Stomach (tissue), 9 donors: ENCODE data around the gene AUTS2. TPM values are rescaled to one million over a fixed set of nuclear protein-coding genes. Genes with fewer than 3 reads are reported as not detected.
A peak's percentile ranks its signal among the peaks of the same experiment; 100 is the strongest.

Source experiments
- DNase-seq, 2 donors: peaks; one replicate each; pipeline versions ENCODE4 v3.0.0 to v3.0.0-alpha.2; 2013 to 2019
- H3K27ac ChIP-seq, 5 donors: fragments of 200-600 bp in 4 of 5; sonication (generic) in 4 of 5; one replicate each; pipeline ENCODE4 v1.5.1; 2013 to 2019; ENCODE audit warnings: mild to moderate bottlenecking in 1 of 5, moderate library complexity in 1 of 5
- H3K27me3 ChIP-seq, 3 donors: fragments of 200-600 bp; sonication (generic); one replicate each; pipeline ENCODE4 v1.5.1; 2017 to 2019; ENCODE audit warnings: mixed run types in 1 of 3
- H3K36me3 ChIP-seq, 4 donors: fragments of 200-600 bp; sonication (generic); 1 replicate in 3 of 4; 2 replicates in 1 of 4; pipeline ENCODE4 v1.5.1; 2016 to 2019
- H3K4me1 ChIP-seq, 4 donors: fragments of 200-600 bp; sonication (generic); one replicate each; pipeline ENCODE4 v1.5.1; 2016 to 2019
- H3K4me3 ChIP-seq, 4 donors: fragments of 200-600 bp; sonication (generic) in 3 of 4; one replicate each; pipeline ENCODE4 v1.5.1; 2016 to 2019; ENCODE audit warnings: mild to moderate bottlenecking in 1 of 4
- H3K9me3 ChIP-seq, 4 donors: fragments of 200-600 bp; sonication (generic); one replicate each; pipeline ENCODE4 v1.5.1; 2016 to 2019
- EP300 ChIP-seq: sonication (generic); formaldehyde crosslinking; IDR thresholded peaks from one replicate; pipeline ENCODE4 v1.6.1; 2017; ENCODE audit warnings: antibody characterized with exemption
- POLR2A ChIP-seq, 4 donors: fragments of 450-650 bp; IDR thresholded peaks; one replicate each; pipeline ENCODE4 v1.6.1; 2016; ENCODE audit warnings: antibody characterized with exemption in 4 of 4, control low read depth in 2 of 4, mild to moderate bottlenecking in 1 of 4, moderate library complexity in 1 of 4
- POLR2AphosphoS5 ChIP-seq, 3 donors: sonication (generic); formaldehyde crosslinking; IDR thresholded peaks; one replicate each; pipeline ENCODE4 v1.6.1; 2016; ENCODE audit warnings: antibody characterized with exemption in 3 of 3
- WGBS, 5 donors: extraction: QIAGEN DNeasy Blood & Tissue Kit in 3 of 5; methylation state at CpG; one replicate each; pipeline versions ENCODE4 v1.1.5 to v1.1.7; 2013 to 2018; 5-methylcytosine and 5-hydroxymethylcytosine counted together
- intact Hi-C: fragments of 100-400 bp; cut with DNase I; formaldehyde crosslinking; loops from one replicate; pipeline ENCODE4 v1.15.1; 2023; ENCODE audit warnings: low total_unique reads
- polyA plus RNA-seq, 3 donors: library from polyadenylated mRNA; stranded (reverse); fragments of 200-250 nt; gene quantifications; one replicate each; pipeline ENCODE4 v1.2.3, GENCODE V29; 2013
- total RNA-seq, 5 donors: library from RNA; depleted of rRNA; stranded (reverse); fragments of >200 nt; gene quantifications; one replicate each; pipeline versions ENCODE4 v1.1.0 to v1.2.3, GENCODE V29; 2014 to 2016
- TF ChIP-seq, protein P1 (sequence below), 7 experiments: fragments of 450-650 bp in 4 of 7; fragments of 200-600 bp in 3 of 7; sonication (generic) in 3 of 7; IDR thresholded peaks; one replicate each; pipeline ENCODE4 v1.5.1; 2016 to 2019; ENCODE audit warnings: antibody characterized with exemption in 7 of 7, control low read depth in 2 of 7, mild to moderate bottlenecking in 1 of 7
- donor health status: healthy with polysubstance abuse.
- donor health status: Bipolar disorder and iron deficiency.
- donor health status: healthy.

Gene AUTS2
- total and polyA plus RNA-seq, 8 donors: 3.8 to 90.3 (median 38.1) TPM

DNA sequence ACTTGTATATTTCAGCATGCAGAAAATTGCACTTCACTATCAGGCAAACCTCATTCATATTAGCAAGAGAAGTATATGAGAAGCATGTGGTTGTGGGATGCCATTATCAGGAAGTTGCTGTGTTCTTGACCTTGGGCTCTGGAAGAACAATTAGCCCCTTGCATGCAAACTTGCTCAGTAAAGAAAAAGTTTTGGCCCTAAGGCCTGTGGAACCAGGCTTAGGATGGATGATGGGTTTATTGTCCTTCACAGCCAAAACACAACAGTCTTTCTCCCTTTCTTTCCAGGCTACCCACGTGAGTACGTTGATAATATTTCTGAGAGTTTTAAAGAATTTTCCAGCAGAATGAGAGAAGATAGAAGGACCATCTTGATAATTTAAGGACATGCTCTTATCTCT is 166.4 kb downstream of the AUTS2 start:
- WGBS, 5 donors: 78 to 93% (median 90%) methylated on average over 2 of the region's 2 CpGs
- Histone ChIP-seq H3K9me3 (no peaks in the 10 kb centered on the region), H3K27me3 (no peaks in the 10 kb centered on the region), H3K36me3 (no peaks in the 10 kb centered on the region), H3K27ac (no peak overlapping the region), H3K4me3 (no peak overlapping the region), H3K4me1 (peaks cover 0 to 5% (median 2%) of the 10 kb centered on the region in 4 donors)
- TF ChIP-seq, protein P1, sequence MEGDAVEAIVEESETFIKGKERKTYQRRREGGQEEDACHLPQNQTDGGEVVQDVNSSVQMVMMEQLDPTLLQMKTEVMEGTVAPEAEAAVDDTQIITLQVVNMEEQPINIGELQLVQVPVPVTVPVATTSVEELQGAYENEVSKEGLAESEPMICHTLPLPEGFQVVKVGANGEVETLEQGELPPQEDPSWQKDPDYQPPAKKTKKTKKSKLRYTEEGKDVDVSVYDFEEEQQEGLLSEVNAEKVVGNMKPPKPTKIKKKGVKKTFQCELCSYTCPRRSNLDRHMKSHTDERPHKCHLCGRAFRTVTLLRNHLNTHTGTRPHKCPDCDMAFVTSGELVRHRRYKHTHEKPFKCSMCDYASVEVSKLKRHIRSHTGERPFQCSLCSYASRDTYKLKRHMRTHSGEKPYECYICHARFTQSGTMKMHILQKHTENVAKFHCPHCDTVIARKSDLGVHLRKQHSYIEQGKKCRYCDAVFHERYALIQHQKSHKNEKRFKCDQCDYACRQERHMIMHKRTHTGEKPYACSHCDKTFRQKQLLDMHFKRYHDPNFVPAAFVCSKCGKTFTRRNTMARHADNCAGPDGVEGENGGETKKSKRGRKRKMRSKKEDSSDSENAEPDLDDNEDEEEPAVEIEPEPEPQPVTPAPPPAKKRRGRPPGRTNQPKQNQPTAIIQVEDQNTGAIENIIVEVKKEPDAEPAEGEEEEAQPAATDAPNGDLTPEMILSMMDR (IDR thresholded peaks at IDR 0.05): no peak
- TF ChIP-seq POLR2AphosphoS5 (IDR thresholded peaks at IDR 0.05) (no peak), EP300 (no peak), POLR2A (IDR thresholded peaks at IDR 0.05) (no peak)
- intact Hi-C loops: no loop called here
- no peak for DNase-seq

DNA sequence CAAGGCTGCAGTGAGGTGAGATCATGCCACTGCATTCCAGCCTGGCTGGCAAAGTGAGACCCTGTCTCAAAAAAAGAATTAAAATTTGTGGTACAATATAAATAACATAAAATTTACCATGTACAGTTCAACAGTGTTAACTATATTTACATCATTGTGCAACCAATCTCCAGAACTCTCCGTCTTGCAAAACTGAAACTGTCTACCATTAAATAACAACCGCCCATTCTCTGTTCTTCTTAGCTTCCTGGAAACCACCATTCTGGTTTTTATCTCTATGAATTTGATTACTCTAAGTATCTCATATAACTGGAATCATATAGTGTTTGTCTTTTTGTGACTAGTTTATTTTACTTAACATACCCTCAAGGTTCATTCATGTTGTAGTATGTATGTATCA is 167.6 kb downstream of the AUTS2 start:
- intact Hi-C loops: no loop called here
- H3K4me1 ChIP-seq: peaks cover 0 to 5% (median 2%) of the 10 kb centered on the region in 4 donors
- TF ChIP-seq POLR2A (IDR thresholded peaks at IDR 0.05) (no peak), EP300 (no peak), POLR2AphosphoS5 (IDR thresholded peaks at IDR 0.05) (no peak)
- TF ChIP-seq, protein P1 (IDR thresholded peaks at IDR 0.05): no peak
- H3K36me3 ChIP-seq: no peaks in the 10 kb centered on the region
- WGBS, 5 donors: 60 to 79% (median 75%) methylated on average over 2 of the region's 2 CpGs
- H3K27me3 ChIP-seq: no peaks in the 10 kb centered on the region
- no peaks in the 10 kb centered on the region for H3K9me3 ChIP-seq
- DNase-seq: no peak
- H3K27ac ChIP-seq: no peak overlapping the region
- H3K4me3 ChIP-seq: no peak overlapping the region

DNA sequence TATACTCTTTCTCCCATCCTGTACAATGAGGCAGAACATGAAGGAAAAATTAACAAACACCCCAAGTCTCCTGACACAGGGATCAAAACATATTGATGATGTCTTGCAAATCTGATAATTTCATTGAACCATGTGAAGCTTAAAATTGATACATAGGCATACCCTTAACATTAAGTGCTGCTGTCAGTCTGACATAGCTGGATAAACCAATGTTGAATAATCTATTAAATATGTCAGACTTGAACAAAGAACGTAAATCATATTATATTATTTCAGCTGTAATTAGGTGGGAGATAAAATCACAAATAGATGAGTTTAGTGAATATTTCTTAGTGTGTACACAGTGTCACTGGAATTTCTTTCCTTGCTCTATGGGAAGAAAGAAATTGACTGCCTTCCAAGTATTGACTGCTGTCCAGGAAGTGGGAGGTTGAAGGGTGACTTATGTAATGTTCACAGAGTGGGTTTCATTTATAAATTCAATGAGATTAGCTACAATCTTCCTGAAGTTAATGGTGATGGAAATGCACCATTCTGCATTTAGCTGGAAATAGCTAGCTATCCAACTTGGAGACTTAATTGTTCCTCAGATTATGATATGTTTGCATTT is 170.8 kb downstream of the AUTS2 start:
- no peaks in the 10 kb centered on the region for H3K27me3 ChIP-seq
- peaks cover 0 to 13% (median 5%) of the 10 kb centered on the region in 4 donors for H3K4me1 ChIP-seq
- no peaks in the 10 kb centered on the region for H3K36me3 ChIP-seq
- TF ChIP-seq, protein P1 (IDR thresholded peaks at IDR 0.05): no peak
- TF ChIP-seq EP300 (no peak), POLR2AphosphoS5 (IDR thresholded peaks at IDR 0.05) (no peak), POLR2A (IDR thresholded peaks at IDR 0.05) (no peak)
- H3K4me3 ChIP-seq: no peak overlapping the region
- 28 to 52% (median 30%) methylated on average over 1 of the region's 1 CpG for WGBS, 5 donors
- no peaks in the 10 kb centered on the region for H3K9me3 ChIP-seq
- peak in 1 of 2 donors; percentile 67 for DNase-seq
- intact Hi-C loops: no loop called here
- H3K27ac ChIP-seq: no peak overlapping the region

DNA sequence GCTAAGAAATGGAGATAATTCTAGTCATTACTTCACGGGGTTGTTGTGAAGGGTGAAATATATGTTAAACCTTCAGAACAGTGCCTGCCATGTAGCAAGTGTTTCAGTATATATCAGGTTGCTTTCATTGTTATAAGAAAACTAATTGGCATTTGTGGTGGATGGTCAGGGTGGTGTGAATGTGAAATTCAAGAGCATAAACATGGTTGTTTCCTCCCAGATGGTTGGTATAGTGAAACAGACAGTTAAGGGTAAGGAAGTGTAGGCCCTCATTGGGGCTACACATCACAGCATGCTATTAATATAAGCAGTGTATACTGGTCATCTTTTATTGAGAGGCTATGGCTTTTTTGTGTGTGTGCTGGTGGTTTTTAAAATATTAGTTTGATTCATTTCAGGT is 171.6 kb downstream of the AUTS2 start:
- Histone ChIP-seq H3K36me3 (no peaks in the 10 kb centered on the region), H3K27me3 (no peaks in the 10 kb centered on the region), H3K9me3 (no peaks in the 10 kb centered on the region), H3K4me1 (peaks cover 0 to 15% (median 5%) of the 10 kb centered on the region in 4 donors), H3K4me3 (no peak overlapping the region), H3K27ac (no peak overlapping the region)
- WGBS, 5 donors: 83 to 93% (median 89%) methylated on average over 1 of the region's 1 CpG
- no peak for TF ChIP-seq EP300
- no peak for TF ChIP-seq POLR2A (IDR thresholded peaks at IDR 0.05)
- TF ChIP-seq, protein P1 (IDR thresholded peaks at IDR 0.05): no peak
- no peak for TF ChIP-seq POLR2AphosphoS5 (IDR thresholded peaks at IDR 0.05)
- intact Hi-C loops: no loop called here
- no peak for DNase-seq
